ENCODE results near the gene CAB39.

Gene CAB39

DNA sequence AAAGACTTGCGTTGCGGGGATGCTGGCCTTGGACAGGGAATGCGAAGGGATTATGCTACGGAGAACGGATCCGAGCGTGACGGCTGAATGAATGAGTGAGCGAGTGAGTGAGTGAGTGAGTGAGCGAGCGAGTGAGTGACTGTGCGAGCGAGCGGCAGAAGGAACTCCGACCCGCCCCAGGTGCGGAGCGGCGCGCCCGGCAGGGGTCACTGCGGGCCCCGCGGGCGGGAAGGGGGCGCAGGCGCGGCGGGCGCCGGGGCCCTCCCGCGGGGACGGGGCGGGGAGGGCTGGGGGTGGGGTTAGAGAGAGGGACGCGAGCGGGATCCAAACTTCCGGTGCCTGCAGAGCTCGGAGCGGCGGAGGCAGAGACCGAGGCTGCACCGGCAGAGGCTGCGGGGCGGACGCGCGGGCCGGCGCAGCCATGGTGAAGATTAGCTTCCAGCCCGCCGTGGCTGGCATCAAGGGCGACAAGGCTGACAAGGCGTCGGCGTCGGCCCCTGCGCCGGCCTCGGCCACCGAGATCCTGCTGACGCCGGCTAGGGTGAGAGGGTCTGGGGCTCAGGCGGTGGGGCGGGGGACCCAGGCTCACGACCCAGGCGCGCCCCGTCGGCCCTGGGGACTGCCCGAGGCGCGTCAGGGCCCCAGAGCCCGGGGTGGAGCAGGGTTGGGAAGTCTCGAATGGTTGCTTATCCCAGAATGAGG is 152.1 kb downstream of the CAB39 start, which contains the start of gene ITM2C:
Gene ITM2C, plus strand, starts transcription at position 338 of the 702 bp plus-strand sequence. Its CDS starts 84 bp downstream, at position 422.
- DNase-seq = peak; percentile 52

DNA sequence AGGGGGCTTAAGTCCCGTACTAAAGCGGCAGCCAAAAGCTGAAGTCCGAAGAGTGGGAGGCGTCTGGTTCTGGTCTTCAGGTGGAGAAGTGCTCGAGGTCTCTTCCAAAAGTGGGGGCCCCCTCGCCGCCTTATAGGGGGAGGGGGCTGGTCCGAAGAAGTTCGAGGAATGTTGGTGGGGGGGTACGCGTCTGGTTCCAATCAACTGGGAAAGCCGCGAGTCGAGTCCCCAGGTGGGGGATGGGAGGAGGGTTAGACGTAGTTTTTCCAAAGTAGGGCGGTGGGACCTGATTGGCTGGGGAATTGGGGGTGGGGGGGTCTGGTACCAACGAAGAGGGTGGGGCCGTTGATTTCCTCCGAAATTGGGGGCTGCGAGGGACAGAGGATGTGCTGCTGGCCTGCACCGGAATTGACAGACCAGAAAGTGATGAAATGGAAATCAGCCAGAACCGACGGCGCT is 152.7 kb downstream of the CAB39 start:
- DNase-seq = no peak

DNA sequence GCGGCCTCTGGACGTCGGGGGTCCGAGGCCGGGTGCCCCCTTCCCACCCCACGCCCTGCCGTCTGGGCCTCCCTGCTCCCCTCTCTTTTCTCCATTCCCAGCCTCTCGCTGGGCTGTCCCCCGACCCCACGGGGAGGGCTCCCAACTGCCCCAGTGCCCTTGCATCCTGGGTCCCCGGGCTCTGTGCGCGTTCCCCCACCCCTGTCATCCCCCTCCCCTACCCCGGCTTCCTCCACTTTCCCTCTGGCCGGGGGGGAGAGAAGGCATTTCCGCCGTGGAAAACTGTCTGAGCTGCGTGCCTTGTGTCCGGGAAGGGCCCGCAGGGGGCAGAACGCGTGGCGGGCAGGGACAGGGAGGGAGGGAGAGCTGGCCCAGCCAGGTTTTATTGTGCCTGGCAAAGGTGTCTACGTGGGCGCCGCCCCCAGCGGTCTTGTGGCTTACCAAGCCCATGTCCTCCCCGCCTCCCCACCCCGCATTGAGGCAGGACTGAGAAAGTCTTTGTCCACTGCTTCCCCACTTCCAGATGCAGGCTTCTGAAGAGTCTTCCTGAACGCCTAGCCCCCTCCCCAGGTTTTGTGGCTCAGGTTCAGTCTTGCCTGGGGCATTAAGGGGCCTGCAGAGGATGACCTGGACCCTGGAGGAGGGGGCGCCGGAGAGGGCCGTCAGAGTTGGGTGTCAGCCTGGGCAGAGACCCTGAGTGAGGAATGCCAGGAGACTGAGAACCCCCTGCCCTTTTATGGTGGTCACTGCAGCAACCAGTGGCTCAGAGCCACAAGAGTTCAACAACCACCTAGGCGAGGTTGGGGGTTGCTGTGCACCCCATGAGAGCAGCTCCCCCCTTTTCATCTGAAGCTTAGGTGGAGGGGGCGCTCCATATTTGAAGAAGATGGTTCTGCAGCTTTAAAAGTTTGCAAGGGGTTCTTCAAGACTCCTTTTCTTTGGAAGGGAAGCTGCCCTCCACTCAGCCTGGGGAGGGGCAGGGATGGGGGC is 153.4 kb downstream of the CAB39 start:
- no peak for DNase-seq

DNA sequence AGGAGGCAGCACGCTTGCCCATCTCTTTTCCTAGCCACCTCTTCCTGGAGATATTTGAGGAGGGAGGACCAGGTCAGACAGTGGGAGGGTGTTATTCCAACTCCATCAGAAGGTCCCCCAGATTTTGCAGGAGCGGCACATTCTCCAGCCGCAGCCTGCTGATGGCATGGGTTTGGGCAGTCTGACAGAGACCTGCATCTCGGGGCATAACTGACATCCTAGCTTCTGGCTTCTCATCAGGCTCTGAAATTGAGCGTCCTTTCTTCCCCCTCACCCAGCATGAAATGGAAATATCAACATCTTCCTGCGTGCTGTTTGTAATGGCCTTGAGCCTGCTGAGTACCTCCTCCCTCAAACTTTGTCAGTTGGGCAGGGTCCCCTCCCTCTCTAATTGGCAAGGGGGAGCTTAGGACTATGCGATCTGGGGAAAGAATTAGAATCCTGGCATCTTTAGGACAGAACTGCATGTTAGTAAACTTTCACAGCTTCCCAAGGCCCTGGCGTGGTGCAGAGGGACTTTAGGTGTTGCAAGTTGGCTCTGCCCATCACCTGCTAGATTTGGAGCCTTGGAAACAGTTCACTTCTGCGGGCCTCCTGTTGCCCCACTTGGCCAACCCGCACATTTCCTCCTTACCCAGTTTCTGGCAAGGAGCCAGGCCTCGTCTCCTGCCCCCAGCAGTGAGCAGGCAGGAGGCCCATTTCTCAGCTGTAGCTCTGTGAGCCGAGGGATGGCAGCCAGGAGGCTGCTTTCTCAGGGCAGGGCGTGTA is 154.3 kb downstream of the CAB39 start:
- peak; percentile 12 for DNase-seq

DNA sequence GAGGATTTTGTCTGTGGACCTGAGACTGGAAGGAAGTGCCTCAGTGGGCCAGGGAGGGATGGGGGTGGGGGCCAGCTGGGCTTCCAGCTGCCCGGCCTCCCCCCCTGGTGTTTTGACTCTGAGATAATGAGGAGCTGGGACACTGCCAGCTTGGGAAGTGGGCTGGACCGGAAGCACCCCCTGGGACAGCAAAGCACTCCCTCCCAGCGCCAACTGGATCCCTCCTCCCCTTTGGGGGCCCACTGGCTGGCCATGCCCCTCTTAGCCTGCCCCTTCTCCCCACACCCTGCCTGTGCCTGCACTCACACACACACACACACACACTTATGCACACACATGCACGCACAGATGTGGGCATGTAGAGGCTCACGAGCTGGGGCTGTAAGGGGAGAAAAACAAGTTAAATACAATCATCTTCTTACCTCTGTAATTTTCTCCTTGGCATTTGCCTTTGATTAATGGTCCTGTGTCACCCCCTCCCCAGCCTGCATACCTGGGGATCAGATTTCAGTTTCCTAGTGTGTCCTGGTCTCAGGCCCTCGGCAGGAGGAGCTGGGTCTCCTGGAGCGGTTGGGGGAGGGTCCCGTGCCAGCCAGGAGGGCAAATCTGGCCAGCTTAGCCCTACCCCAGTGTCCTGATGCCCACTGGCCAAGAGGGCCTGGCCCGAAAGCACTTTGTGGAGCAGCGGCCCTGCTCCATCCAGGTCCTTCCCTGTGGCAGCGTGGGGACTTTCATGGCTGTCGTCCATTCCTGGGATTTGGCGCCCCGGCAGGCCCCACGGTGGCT is 155.7 kb downstream of the CAB39 start:
- no peak for DNase-seq

DNA sequence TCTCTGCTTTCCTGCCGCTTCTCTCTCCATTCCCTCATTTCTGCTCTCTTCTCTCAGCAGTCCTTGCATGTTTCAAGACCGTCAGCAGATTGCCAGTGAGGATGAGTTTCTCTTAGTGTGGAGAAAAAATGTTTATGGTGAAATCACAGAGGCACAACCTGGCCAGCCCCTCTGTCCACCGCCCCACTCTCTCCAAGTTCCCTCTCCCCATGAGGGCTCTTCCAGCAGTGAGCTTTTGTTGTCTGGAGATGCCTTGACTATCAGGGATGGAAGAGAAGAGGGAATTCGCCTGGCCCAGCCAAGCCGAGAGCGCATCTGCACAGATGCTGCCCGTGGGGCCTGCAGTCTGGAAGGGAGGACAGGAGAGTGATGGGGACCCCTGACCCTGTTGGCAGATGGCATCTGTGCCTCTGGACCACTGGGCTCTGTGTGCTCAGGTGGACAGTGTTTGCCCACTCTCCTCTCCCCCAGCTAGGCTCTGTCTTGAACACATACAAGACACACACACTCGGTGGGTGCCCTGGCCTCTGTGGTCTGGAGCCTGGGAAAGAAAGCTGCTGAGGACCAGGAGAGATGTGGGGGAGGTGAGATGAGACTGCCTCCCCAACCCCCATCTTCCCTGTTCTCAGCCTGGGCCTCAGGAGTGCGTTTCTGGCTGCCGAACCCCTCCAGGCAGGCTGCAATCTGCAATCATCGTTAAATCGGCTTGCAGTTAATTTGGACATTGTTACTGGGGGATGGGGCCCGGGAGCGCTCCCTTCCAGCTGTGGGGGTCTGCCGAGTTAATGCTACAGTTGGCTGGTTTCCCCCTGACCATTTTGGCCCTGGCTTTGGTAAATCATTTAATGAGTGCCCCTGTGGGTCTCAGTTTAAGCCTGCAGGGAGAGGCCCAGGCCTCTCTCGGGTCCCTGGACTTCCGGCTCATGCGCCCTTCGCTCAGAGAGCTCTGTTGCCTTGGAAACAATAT is 156.6 kb downstream of the CAB39 start:
- DNase-seq = no peak

DNA sequence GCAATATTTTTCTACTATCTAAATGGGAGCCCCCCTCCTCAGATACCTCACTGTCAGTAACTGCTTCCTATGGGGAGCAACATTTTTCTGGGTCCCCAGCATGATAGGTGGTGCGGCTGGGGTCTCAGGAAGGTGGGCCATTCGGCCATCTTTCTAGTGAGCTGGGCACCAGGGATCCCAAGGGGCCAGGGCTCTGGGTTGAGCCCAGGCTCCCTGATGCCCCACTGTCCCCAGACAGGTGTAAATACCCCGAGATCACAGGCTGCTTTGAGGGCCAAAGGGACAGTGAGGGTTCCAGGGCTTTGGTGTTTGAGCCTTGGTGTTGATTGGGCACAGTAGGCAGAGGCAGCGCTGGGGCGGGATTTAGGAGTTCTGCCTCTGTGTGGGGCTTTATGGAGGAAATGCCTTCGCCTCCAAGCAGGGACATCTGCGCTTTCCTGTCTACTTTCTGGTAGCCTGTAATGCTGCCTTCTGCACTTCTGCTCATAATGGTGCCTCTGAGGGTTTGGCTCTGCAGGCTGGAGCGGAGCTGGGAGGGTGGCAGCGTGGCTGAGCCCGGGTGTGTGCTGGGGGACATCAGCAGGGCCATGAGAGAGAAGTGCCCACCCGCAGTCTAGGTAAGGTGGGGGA is 157.4 kb downstream of the CAB39 start:
- no peak for DNase-seq

Measured in NCI-H226 (cell line).